Measurements from ENCODE around the gene FOXC1. TPM values are rescaled to one million over a fixed set of nuclear protein-coding genes. Genes with fewer than 3 reads are reported as not detected.

Gene FOXC1
- total and polyA plus RNA-seq, 2 experiments from 2014 or later, result 3.3 to 11.1 TPM

DNA sequence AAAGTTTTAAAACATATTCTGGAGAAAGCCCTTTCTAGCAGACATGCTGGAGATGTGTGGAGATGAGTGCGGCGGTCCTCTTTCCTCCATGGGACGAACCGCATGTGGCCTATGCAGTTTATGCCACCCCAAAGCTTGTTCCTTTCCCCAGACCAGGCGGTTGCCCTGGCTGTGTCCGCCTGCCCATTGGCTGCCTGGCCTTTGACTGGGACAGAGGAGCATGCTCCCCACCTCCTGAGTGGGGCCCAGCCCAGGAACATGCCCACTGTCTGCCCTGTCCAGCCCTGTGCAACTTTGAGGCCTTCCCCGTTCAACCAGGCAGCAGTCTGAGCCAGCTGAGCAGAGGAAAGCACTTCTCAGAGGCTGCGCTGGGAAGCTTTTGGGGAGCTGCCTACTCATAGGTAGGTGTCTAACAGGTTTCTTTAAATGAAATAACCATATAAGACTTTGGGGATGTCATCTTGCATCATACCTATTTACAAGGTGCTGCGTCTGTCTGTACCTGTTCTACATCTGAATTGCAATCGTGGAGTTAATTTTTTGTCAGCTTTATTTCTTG lies 20.6 kb downstream of the FOXC1 start:
- H3K9me2 ChIP-seq (ENCODE audit: insufficient read depth), result no peaks in the 10 kb centered on the region
- H3K4me2 ChIP-seq (ENCODE audit: unreplicated experiment), result no peak overlapping the region
- no peak for DNase-seq
- in situ Hi-C loops (cut with MboI), result no loop called here
- no peaks in the 10 kb centered on the region for H3K9me3 ChIP-seq (ENCODE audit: low read depth)
- H3K27me3 ChIP-seq (replicated peaks; ENCODE audit: insufficient read depth), result peaks cover 11% of the 10 kb centered on the region
- H4K20me1 ChIP-seq (ENCODE audit: insufficient read depth), result no peaks in the 10 kb centered on the region
- H3K36me3 ChIP-seq (ENCODE audit: low read depth), result no peaks in the 10 kb centered on the region
- H3K9ac ChIP-seq, result no peak overlapping the region
- 96% methylated on average over 10 of the region's 10 CpGs for WGBS, 2 experiments (ENCODE audit: low coverage in 1 of 2, low lambda C conversion rate in 2 of 2, missing lambda C conversion rate in 2 of 2)
- H3F3A ChIP-seq (ENCODE audit: insufficient read depth), result no peaks in the 10 kb centered on the region
- no peak for TF ChIP-seq EZH2 (IDR thresholded peaks at IDR 0.05; ENCODE audit: insufficient read depth, poor library complexity, severe bottlenecking)
- TF ChIP-seq EZH2phosphoT487 (IDR thresholded peaks at IDR 0.05; ENCODE audit: insufficient read depth, low read depth), result no peak
- H2AFZ ChIP-seq, result no peak overlapping the region
- H3K4me1 ChIP-seq (ENCODE audit: insufficient read depth), result no peaks in the 10 kb centered on the region
- no peaks in the 10 kb centered on the region for H3K79me2 ChIP-seq (ENCODE audit: insufficient read depth)
- H3K4me3 ChIP-seq, result no peak overlapping the region
- no peak overlapping the region for H3K27ac ChIP-seq

DNA sequence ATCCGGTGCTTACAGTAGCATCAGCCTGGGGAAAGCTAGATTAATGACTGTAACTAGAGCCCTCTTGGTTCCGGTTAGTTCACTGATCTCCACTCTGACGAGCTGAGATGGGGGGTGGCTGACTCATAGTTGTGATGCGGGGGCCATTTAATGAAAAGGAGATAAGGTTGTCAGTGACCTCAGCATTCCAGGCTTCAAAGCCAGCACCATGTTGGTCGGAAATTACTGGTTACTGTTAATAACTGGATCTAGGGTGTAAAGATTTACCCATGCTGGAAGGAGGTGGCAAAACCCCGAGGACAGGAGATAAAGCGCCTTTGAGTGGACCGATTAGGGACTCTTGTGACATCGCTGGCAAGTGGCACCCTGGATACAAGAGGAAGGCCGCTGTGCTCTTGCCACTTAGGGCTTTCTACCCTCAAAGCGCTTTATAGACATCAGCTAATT lies 21.1 kb downstream of the FOXC1 start:
- H3K9me3 ChIP-seq (ENCODE audit: low read depth), result no peaks in the 10 kb centered on the region
- in situ Hi-C loops (cut with MboI), result no loop called here
- H3K79me2 ChIP-seq (ENCODE audit: insufficient read depth), result no peaks in the 10 kb centered on the region
- no peak overlapping the region for H3K4me2 ChIP-seq (ENCODE audit: unreplicated experiment)
- no peaks in the 10 kb centered on the region for H3K9me2 ChIP-seq (ENCODE audit: insufficient read depth)
- peaks cover 8% of the 10 kb centered on the region for H3K27me3 ChIP-seq (replicated peaks; ENCODE audit: insufficient read depth)
- no peak overlapping the region for H2AFZ ChIP-seq
- no peak overlapping the region for H3K9ac ChIP-seq
- TF ChIP-seq EZH2 (IDR thresholded peaks at IDR 0.05; ENCODE audit: insufficient read depth, poor library complexity, severe bottlenecking) (no peak), EZH2phosphoT487 (IDR thresholded peaks at IDR 0.05; ENCODE audit: insufficient read depth, low read depth) (no peak)
- no peaks in the 10 kb centered on the region for H4K20me1 ChIP-seq (ENCODE audit: insufficient read depth)
- WGBS, 2 experiments (ENCODE audit: low coverage in 1 of 2, low lambda C conversion rate in 2 of 2, missing lambda C conversion rate in 2 of 2), result 88 to 89% methylated on average over 11 of the region's 11 CpGs
- no peaks in the 10 kb centered on the region for H3K36me3 ChIP-seq (ENCODE audit: low read depth)
- no peak overlapping the region for H3K27ac ChIP-seq
- no peaks in the 10 kb centered on the region for H3F3A ChIP-seq (ENCODE audit: insufficient read depth)
- H3K4me3 ChIP-seq, result no peak overlapping the region
- DNase-seq, result no peak
- H3K4me1 ChIP-seq (ENCODE audit: insufficient read depth), result no peaks in the 10 kb centered on the region

DNA sequence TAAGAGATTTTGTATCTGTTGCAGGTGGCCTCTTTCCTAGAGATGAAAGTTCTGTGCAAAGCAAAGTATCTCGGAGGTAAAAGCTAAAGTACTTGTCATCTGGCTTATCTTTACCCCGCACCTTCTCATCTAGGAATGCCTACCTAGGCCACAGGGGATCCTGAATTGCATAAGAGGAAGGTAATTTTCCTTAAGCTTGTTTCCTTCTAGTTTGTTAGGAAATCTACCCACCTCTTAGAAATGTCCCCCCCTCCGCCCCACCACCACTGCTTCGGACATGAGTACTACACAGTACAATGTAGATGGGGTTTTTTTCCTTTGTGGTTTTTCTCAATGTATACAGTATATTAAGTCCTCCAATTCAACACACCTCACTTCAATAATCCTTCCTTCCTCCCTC lies 21.5 kb downstream of the FOXC1 start:
- in situ Hi-C loops (cut with MboI), result no loop called here
- no peaks in the 10 kb centered on the region for H3K9me2 ChIP-seq (ENCODE audit: insufficient read depth)
- H4K20me1 ChIP-seq (ENCODE audit: insufficient read depth), result no peaks in the 10 kb centered on the region
- DNase-seq, result no peak
- H3K4me3 ChIP-seq, result no peak overlapping the region
- no peaks in the 10 kb centered on the region for H3K9me3 ChIP-seq (ENCODE audit: low read depth)
- H3K27me3 ChIP-seq (replicated peaks; ENCODE audit: insufficient read depth), result peaks cover 3% of the 10 kb centered on the region
- no peak for TF ChIP-seq EZH2 (IDR thresholded peaks at IDR 0.05; ENCODE audit: insufficient read depth, poor library complexity, severe bottlenecking)
- no peak for TF ChIP-seq EZH2phosphoT487 (IDR thresholded peaks at IDR 0.05; ENCODE audit: insufficient read depth, low read depth)
- 84 to 88% methylated on average over 4 of the region's 4 CpGs for WGBS, 2 experiments (ENCODE audit: low coverage in 1 of 2, low lambda C conversion rate in 2 of 2, missing lambda C conversion rate in 2 of 2)
- H3F3A ChIP-seq (ENCODE audit: insufficient read depth), result no peaks in the 10 kb centered on the region
- no peak overlapping the region for H2AFZ ChIP-seq
- no peak overlapping the region for H3K4me2 ChIP-seq (ENCODE audit: unreplicated experiment)
- no peaks in the 10 kb centered on the region for H3K79me2 ChIP-seq (ENCODE audit: insufficient read depth)
- no peak overlapping the region for H3K9ac ChIP-seq
- no peaks in the 10 kb centered on the region for H3K4me1 ChIP-seq (ENCODE audit: insufficient read depth)
- H3K36me3 ChIP-seq (ENCODE audit: low read depth), result no peaks in the 10 kb centered on the region
- H3K27ac ChIP-seq, result no peak overlapping the region

DNA sequence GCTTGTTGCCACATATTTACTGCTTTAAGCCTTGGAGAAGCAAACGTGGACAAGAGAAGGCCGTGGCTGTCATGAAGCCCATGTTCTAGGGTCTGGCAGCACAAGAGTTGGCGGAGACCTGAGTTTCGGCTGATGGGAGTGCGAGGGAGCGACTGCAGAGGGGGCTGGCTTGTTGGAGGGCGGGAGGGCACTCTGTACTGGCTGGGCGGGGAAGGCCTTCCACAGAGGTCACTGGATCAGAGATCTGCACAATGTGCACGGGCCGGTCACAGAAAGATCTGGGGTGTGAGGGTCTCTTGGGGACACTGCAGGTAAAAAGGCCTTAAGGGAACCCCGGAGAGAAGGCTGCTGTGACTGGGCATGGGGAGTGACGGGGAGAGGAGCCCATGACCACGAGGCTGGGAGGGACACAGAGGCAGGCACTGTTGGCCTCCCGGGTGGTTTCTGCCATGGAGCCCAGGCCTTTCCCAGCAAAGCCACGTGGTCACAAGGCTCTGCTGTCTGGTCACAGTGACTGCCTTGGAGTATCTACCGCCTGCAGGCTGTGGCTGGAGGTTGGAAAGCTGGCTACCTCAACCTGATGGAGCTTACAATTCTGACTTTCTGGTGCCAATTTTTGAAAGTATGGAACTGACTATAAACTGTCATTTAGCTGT lies 23.8 kb downstream of the FOXC1 start:
- no peak overlapping the region for H3K4me2 ChIP-seq (ENCODE audit: unreplicated experiment)
- TF ChIP-seq EZH2phosphoT487 (IDR thresholded peaks at IDR 0.05; ENCODE audit: insufficient read depth, low read depth) (no peak), EZH2 (IDR thresholded peaks at IDR 0.05; ENCODE audit: insufficient read depth, poor library complexity, severe bottlenecking) (no peak)
- DNase-seq, result no peak
- 80 to 83% methylated on average over 16 of the region's 16 CpGs for WGBS, 2 experiments (ENCODE audit: low coverage in 1 of 2, low lambda C conversion rate in 2 of 2, missing lambda C conversion rate in 2 of 2)
- no peaks in the 10 kb centered on the region for H3K9me2 ChIP-seq (ENCODE audit: insufficient read depth)
- H3K36me3 ChIP-seq (ENCODE audit: low read depth), result no peaks in the 10 kb centered on the region
- H3K79me2 ChIP-seq (ENCODE audit: insufficient read depth), result no peaks in the 10 kb centered on the region
- no peak overlapping the region for H3K4me3 ChIP-seq
- no peak overlapping the region for H3K9ac ChIP-seq
- H2AFZ ChIP-seq, result no peak overlapping the region
- H3F3A ChIP-seq (ENCODE audit: insufficient read depth), result no peaks in the 10 kb centered on the region
- in situ Hi-C loops (cut with MboI), result no loop called here
- no peaks in the 10 kb centered on the region for H3K9me3 ChIP-seq (ENCODE audit: low read depth)
- H4K20me1 ChIP-seq (ENCODE audit: insufficient read depth), result no peaks in the 10 kb centered on the region
- no peaks in the 10 kb centered on the region for H3K4me1 ChIP-seq (ENCODE audit: insufficient read depth)
- no peak overlapping the region for H3K27ac ChIP-seq
- H3K27me3 ChIP-seq (replicated peaks; ENCODE audit: insufficient read depth), result no peaks in the 10 kb centered on the region
